ENCODE measurements around the gene RSRC1. TPM values are rescaled to one million over a fixed set of nuclear protein-coding genes. Genes with fewer than 3 reads are reported as not detected.

The RSRC1 gene
- total and polyA plus RNA-seq, 2 of the 13 experiments (the other 11 are each of a cell fraction or from before 2014, with no cell fraction given) = 4.9 to 63.0 TPM

GRCh38 chr3:158471639-158472294, 361.9 kb downstream of the RSRC1 start (continued):
- no peak for TF ChIP-seq SIX1 (CRISPR knock-in tag; IDR thresholded peaks at IDR 0.05; ENCODE audit: borderline replicate concordance)
- peak; percentile 25; the same call in 1 of the 2 replicates for TF ChIP-seq RXRB (CRISPR knock-in tag; IDR thresholded peaks at IDR 0.05; ENCODE audit: borderline replicate concordance)
- TF ChIP-seq ATF7-NPFF (CRISPR knock-in tag; IDR thresholded peaks at IDR 0.05; ENCODE audit: low read depth) = no peak
- TF ChIP-seq SRSF1 (optimal IDR thresholded peaks at IDR 0.05; ENCODE audit: low read depth, low read length) = no peak
- TF ChIP-seq, protein P1, sequence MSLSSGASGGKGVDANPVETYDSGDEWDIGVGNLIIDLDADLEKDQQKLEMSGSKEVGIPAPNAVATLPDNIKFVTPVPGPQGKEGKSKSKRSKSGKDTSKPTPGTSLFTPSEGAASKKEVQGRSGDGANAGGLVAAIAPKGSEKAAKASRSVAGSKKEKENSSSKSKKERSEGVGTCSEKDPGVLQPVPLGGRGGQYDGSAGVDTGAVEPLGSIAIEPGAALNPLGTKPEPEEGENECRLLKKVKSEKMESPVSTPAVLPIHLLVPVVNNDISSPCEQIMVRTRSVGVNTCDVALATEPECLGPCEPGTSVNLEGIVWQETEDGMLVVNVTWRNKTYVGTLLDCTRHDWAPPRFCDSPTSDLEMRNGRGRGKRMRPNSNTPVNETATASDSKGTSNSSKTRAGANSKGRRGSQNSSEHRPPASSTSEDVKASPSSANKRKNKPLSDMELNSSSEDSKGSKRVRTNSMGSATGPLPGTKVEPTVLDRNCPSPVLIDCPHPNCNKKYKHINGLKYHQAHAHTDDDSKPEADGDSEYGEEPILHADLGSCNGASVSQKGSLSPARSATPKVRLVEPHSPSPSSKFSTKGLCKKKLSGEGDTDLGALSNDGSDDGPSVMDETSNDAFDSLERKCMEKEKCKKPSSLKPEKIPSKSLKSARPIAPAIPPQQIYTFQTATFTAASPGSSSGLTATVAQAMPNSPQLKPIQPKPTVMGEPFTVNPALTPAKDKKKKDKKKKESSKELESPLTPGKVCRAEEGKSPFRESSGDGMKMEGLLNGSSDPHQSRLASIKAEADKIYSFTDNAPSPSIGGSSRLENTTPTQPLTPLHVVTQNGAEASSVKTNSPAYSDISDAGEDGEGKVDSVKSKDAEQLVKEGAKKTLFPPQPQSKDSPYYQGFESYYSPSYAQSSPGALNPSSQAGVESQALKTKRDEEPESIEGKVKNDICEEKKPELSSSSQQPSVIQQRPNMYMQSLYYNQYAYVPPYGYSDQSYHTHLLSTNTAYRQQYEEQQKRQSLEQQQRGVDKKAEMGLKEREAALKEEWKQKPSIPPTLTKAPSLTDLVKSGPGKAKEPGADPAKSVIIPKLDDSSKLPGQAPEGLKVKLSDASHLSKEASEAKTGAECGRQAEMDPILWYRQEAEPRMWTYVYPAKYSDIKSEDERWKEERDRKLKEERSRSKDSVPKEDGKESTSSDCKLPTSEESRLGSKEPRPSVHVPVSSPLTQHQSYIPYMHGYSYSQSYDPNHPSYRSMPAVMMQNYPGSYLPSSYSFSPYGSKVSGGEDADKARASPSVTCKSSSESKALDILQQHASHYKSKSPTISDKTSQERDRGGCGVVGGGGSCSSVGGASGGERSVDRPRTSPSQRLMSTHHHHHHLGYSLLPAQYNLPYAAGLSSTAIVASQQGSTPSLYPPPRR (CRISPR knock-in tag; IDR thresholded peaks at IDR 0.05; ENCODE audit: borderline replicate concordance) = no peak
- TF ChIP-seq ZC3H13 (CRISPR knock-in tag; IDR thresholded peaks at IDR 0.05) = no peak
- TF ChIP-seq, protein P2, sequence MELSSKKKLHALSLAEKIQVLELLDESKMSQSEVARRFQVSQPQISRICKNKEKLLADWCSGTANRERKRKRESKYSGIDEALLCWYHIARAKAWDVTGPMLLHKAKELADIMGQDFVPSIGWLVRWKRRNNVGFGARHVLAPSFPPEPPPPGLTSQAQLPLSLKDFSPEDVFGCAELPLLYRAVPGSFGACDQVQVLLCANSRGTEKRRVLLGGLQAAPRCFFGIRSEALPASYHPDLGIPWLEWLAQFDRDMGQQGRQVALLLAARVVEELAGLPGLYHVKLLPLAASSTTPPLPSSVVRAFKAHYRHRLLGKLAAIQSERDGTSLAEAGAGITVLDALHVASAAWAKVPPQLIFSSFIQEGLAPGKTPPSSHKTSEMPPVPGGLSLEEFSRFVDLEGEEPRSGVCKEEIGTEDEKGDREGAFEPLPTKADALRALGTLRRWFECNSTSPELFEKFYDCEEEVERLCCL (CRISPR knock-in tag; IDR thresholded peaks at IDR 0.05; ENCODE audit: borderline replicate concordance) = no peak
- no peak for TF ChIP-seq ZNF7 (CRISPR knock-in tag; IDR thresholded peaks at IDR 0.05)
- TF ChIP-seq CHD4 (IDR thresholded peaks at IDR 0.05; ENCODE audit: borderline replicate concordance, low read length) = no peak
- no peak for TF ChIP-seq TOE1 (CRISPR knock-in tag; IDR thresholded peaks at IDR 0.05)
- TF ChIP-seq ZNF891 (CRISPR knock-in tag; IDR thresholded peaks at IDR 0.05) = no peak
- no peak for TF ChIP-seq ZNF124 (CRISPR knock-in tag; IDR thresholded peaks at IDR 0.05)
- TF ChIP-seq ZNF710 (CRISPR knock-in tag; IDR thresholded peaks at IDR 0.05; ENCODE audit: borderline replicate concordance) = no peak
- no peak for TF ChIP-seq CBFB (CRISPR knock-in tag; IDR thresholded peaks at IDR 0.05)
- TF ChIP-seq ZNF484 (CRISPR knock-in tag; IDR thresholded peaks at IDR 0.05; ENCODE audit: borderline replicate concordance, low read depth) = no peak
- no peak for TF ChIP-seq BRD4 (CRISPR knock-in tag; IDR thresholded peaks at IDR 0.05)
- no peak for TF ChIP-seq PBX3 (CRISPR knock-in tag; IDR thresholded peaks at IDR 0.05; ENCODE audit: borderline replicate concordance)
- TF ChIP-seq ZNF256 (CRISPR knock-in tag; conservative IDR thresholded peaks at IDR 0.05) = no peak
- no peak for TF ChIP-seq ISX (CRISPR knock-in tag; conservative IDR thresholded peaks at IDR 0.05)
- no peak for TF ChIP-seq ETS1 (CRISPR knock-in tag; IDR thresholded peaks at IDR 0.05)

Measured in HepG2 (cell line).